Measurements from ENCODE around the gene PIP5K1A. TPM values are rescaled to one million over a fixed set of nuclear protein-coding genes. Genes with fewer than 3 reads are reported as not detected.

The PIP5K1A gene
- total and polyA plus RNA-seq, 9 of the 15 experiments (the other 6 are each of a cell fraction or from before 2014, with no cell fraction given) = 1.9 to 42.4 (median 18.8) TPM

- no peaks in the 10 kb centered on the region for H4K20me1 ChIP-seq (replicated peaks; ENCODE audit: control insufficient read depth, insufficient read depth, low read length)
- peak overlapping the region; percentile 30; the same call in 2 of the 3 replicates for H3K27ac ChIP-seq (ENCODE audit: extremely low read depth, low read depth, low read length)
- no peaks in the 10 kb centered on the region for H3K9me1 ChIP-seq (ENCODE audit: control insufficient read depth, insufficient read depth, low read length)
- DNase-seq (ENCODE audit: extremely low read depth in 1 of 4, low spot score in 3 of 4) (peak; percentile 29 to 82 (median 47)), FAIRE-seq (peak; percentile 74), ATAC-seq (peak; percentile 60)
- H3K9ac ChIP-seq (ENCODE audit: insufficient read depth in 1 of 2, low read depth in 2 of 2, low read length in 2 of 2) = peak overlapping the region in 1 of 2 experiments; percentile 44; a peak in 2 of 4 replicates
- peak overlapping the region; percentile 96 for H2AFZ ChIP-seq (ENCODE audit: low read depth, low read length)
- no peak overlapping the region for H3K4me3 ChIP-seq
- no peaks in the 10 kb centered on the region for H3K36me3 ChIP-seq (ENCODE audit: control insufficient read depth, insufficient read depth, low read length)
- no TSS peak for BruUV-seq (replicated peaks)
- intact Hi-C loops (cut with micrococcal nuclease) = loop anchor here (1.0 to 10.0 kb wide), 3 partner anchors 55 to 188 kb away; no protein-coding TSS in a partner anchor
- H3K79me2 ChIP-seq (ENCODE audit: control insufficient read depth, insufficient read depth, low read length) = peaks cover 27% of the 10 kb centered on the region
- CTCF ChIA-PET (ENCODE audit: low intra/inter-chr PET ratio) = interaction anchor here (1.5 to 1.7 kb wide), 2 partner anchors 55 to 58 kb away, joined by 3 to 8 read pairs; partner anchors contain the start of gene PSMD4
- peak overlapping the region; percentile 27; the same call in 1 of the 2 replicates for H3K4me2 ChIP-seq (ENCODE audit: insufficient read depth, low read length)
- POLR2A ChIA-PET = interaction anchor here (1.0 kb wide), 1 partner anchor 87 kb away, joined by 3 read pairs; no protein-coding TSS in a partner anchor
- H3K27me3 ChIP-seq (ENCODE audit: control insufficient read depth in 2 of 2, insufficient read depth in 2 of 2, low read length in 2 of 2) = no peaks in the 10 kb centered on the region
- in situ Hi-C loops (cut with MboI) = no loop called here
- WGBS (ENCODE audit: insufficient coverage, low coverage, missing lambda C conversion rate) = 37% methylated on average over 14 of the region's 14 CpGs
- H3K9me3 ChIP-seq (replicated peaks; ENCODE audit: control insufficient read depth, insufficient read depth, low read depth, low read length) = no peaks in the 10 kb centered on the region
- peaks cover 11 to 15% of the 10 kb centered on the region in 2 experiments; a peak in 4 of 5 replicates for H3K4me1 ChIP-seq (replicated peaks in 1 of 2; ENCODE audit: control insufficient read depth in 2 of 2, insufficient read depth in 2 of 2, low read length in 2 of 2)
- no peak for TF ChIP-seq E2F4 (CRISPR knock-in tag; IDR thresholded peaks at IDR 0.05; ENCODE audit: low read depth)
- no peak for TF ChIP-seq GATAD2A (IDR thresholded peaks at IDR 0.05)
- TF ChIP-seq ADNP (tag; IDR thresholded peaks at IDR 0.05) = no peak
- no peak for TF ChIP-seq MYC (IDR thresholded peaks at IDR 0.05; ENCODE audit: low read depth, low read length)
- TF ChIP-seq MYC (CRISPR knock-in tag; IDR thresholded peaks at IDR 0.05; ENCODE audit: borderline replicate concordance, low read depth) = no peak
- no peak for TF ChIP-seq ZNF23 (CRISPR knock-in tag; IDR thresholded peaks at IDR 0.05)
- no peak for TF ChIP-seq RUNX1 (IDR thresholded peaks at IDR 0.05; ENCODE audit: low read depth)
- TF ChIP-seq TEAD2 (tag; IDR thresholded peaks at IDR 0.05) = no peak
- no peak for TF ChIP-seq POLR3A (IDR thresholded peaks at IDR 0.05; ENCODE audit: borderline replicate concordance, extremely low read depth, insufficient read depth, insufficient read length)
- no peak for TF ChIP-seq ZNF561 (CRISPR knock-in tag; conservative IDR thresholded peaks at IDR 0.05)
- peak in 1 of 2 experiments; percentile 33; a peak in 1 of 4 replicates for TF ChIP-seq ARNT (IDR thresholded peaks at IDR 0.05)
- TF ChIP-seq PHF8 (IDR thresholded peaks at IDR 0.05; ENCODE audit: borderline replicate concordance, low read length) = no peak
- no peak for TF ChIP-seq ZNF197 (CRISPR knock-in tag; IDR thresholded peaks at IDR 0.05; ENCODE audit: low read depth)
- TF ChIP-seq ZNF133 (CRISPR knock-in tag; IDR thresholded peaks at IDR 0.05) = no peak
- no peak for TF ChIP-seq ZNF354B (CRISPR knock-in tag; IDR thresholded peaks at IDR 0.05)
- TF ChIP-seq BRCA1 (IDR thresholded peaks at IDR 0.05) = no peak
- TF ChIP-seq BRCA1 (CRISPR knock-in tag; IDR thresholded peaks at IDR 0.05) = no peak
- no peak for TF ChIP-seq ZFX (CRISPR knock-in tag; IDR thresholded peaks at IDR 0.05)
- TF ChIP-seq GATA2 (CRISPR knock-in tag; IDR thresholded peaks at IDR 0.05) = peak; percentile 74
- TF ChIP-seq ESRRB (CRISPR knock-in tag; IDR thresholded peaks at IDR 0.05; ENCODE audit: borderline replicate concordance) = no peak
- TF ChIP-seq RBM39 (optimal IDR thresholded peaks at IDR 0.05; ENCODE audit: low read depth, low read length) = no peak
- TF ChIP-seq ARID3A (IDR thresholded peaks at IDR 0.05; ENCODE audit: borderline replicate concordance, low read depth, low read length) = peak; percentile 62; the same call in 1 of the 2 replicates
- no peak for TF ChIP-seq RB1 (IDR thresholded peaks at IDR 0.05; ENCODE audit: low read depth)
Observed at GRCh38 chr1:151196292-151196800, 2.0 kb upstream of the PIP5K1A start.

Measured in K562 (cell line).